Spinal cord (tissue), 10 donors: ENCODE measurements around the gene AGO4. TPM values are rescaled to one million over a fixed set of nuclear protein-coding genes. Genes with fewer than 3 reads are reported as not detected.
"Not testable (repeated sequence)": the region's sequence is repeated elsewhere in the genome, so short reads cannot be mapped to it uniquely, and the experiment has no call there.

Experiments used
- DNase-seq, 6 donors: peaks; one replicate each; pipeline versions ENCODE4 v3.0.0 to v3.0.0-alpha.2; 2013 to 2015; ENCODE audit warnings: low spot score in 6 of 6, low read depth in 4 of 6
- H3K27ac ChIP-seq: one replicate; pipeline ENCODE4 v1.5.1; 2013; ENCODE audit warnings: low read depth, low read length, control low read depth
- H3K27me3 ChIP-seq: one replicate; pipeline ENCODE4 v1.6.1; 2013; ENCODE audit warnings: low read length; ENCODE audit not compliant: control insufficient read depth, insufficient read depth
- H3K36me3 ChIP-seq: one replicate; pipeline ENCODE4 v1.6.1; 2013; ENCODE audit warnings: low read length; ENCODE audit not compliant: control insufficient read depth, insufficient read depth
- H3K4me1 ChIP-seq: one replicate; pipeline ENCODE4 v1.6.1; 2013; ENCODE audit warnings: low read length; ENCODE audit not compliant: control insufficient read depth, insufficient read depth
- H3K4me3 ChIP-seq: one replicate; pipeline ENCODE4 v1.5.1; 2013; ENCODE audit warnings: low read depth, low read length, control low read depth
- H3K9me3 ChIP-seq: one replicate; pipeline ENCODE4 v1.6.1; 2013; ENCODE audit warnings: low read length; ENCODE audit not compliant: control insufficient read depth, insufficient read depth
- WGBS: methylation state at CpG from one replicate; pipeline ENCODE4 v1.1.5; 2013; ENCODE audit warnings: missing lambda C conversion rate; ENCODE audit not compliant: insufficient coverage; 5-methylcytosine and 5-hydroxymethylcytosine counted together
- polyA plus RNA-seq, 2 donors: library from polyadenylated mRNA; unstranded; fragments of 120-200 nt; gene quantifications; one replicate each; pipeline ENCODE4 v1.2.1, GENCODE V29; 2013; ENCODE audit not compliant: insufficient read length in 2 of 2
- total RNA-seq, 2 donors: library from RNA; depleted of rRNA in 1 of 2; stranded (reverse); fragments of 120-200 nt in 1 of 2; fragments of >200 nt in 1 of 2; gene quantifications; one replicate each; pipeline versions ENCODE4 v1.2.3 to v1.2.4, GENCODE V29; 2013 to 2014
- donor health status: healthy.

Gene AGO4
- total and polyA plus RNA-seq, 4 donors = 18.7 to 27.0 (median 23.9) TPM

- Histone ChIP-seq H3K9me3 (no peaks in the 10 kb centered on the region), H3K4me3 (no peak overlapping the region), H3K36me3 (no peaks in the 10 kb centered on the region), H3K4me1 (no peaks in the 10 kb centered on the region), H3K27me3 (no peaks in the 10 kb centered on the region), H3K27ac (no peak overlapping the region)
- peak in 1 of 6 donors; percentile 20 for DNase-seq
- no CpG with 5 or more reads among the region's 2 CpGs for WGBS
Measured at GRCh38 chr1:35783055-35783583, 24.7 kb upstream of the AGO4 start.

- H3K9me3 ChIP-seq, H3K36me3 ChIP-seq, H3K4me1 ChIP-seq, H3K27ac ChIP-seq, H3K27me3 ChIP-seq, DNase-seq, H3K4me3 ChIP-seq: not testable (repeated sequence)
- WGBS = 85% methylated on average over 6 of the region's 8 CpGs
Measured at GRCh38 chr1:35784364-35784763, 23.5 kb upstream of the AGO4 start.

GRCh38 chr1:35788139-35788538 lies 19.7 kb upstream of the AGO4 start:
- H3K36me3 ChIP-seq = no peaks in the 10 kb centered on the region
- H3K27me3 ChIP-seq = no peaks in the 10 kb centered on the region
- no peak for DNase-seq
- WGBS = 100% methylated on average over 2 of the region's 3 CpGs
- no peaks in the 10 kb centered on the region for H3K4me1 ChIP-seq
- no peak overlapping the region for H3K27ac ChIP-seq
- no peak overlapping the region for H3K4me3 ChIP-seq
- H3K9me3 ChIP-seq = no peaks in the 10 kb centered on the region

- Histone ChIP-seq H3K4me3 (no peak overlapping the region), H3K27me3 (no peaks in the 10 kb centered on the region), H3K36me3 (no peaks in the 10 kb centered on the region), H3K9me3 (no peaks in the 10 kb centered on the region), H3K27ac (no peak overlapping the region), H3K4me1 (no peaks in the 10 kb centered on the region)
- DNase-seq = no peak
- no CpG with 5 or more reads among the region's 2 CpGs for WGBS
Measured at GRCh38 chr1:35790670-35791069, 17.1 kb upstream of the AGO4 start.

GRCh38 chr1:35795295-35795694 lies 12.5 kb upstream of the AGO4 start:
- 93% methylated on average over 2 of the region's 7 CpGs for WGBS
- DNase-seq = no peak
- Histone ChIP-seq H3K27ac (no peak overlapping the region), H3K4me1 (no peaks in the 10 kb centered on the region), H3K27me3 (no peaks in the 10 kb centered on the region), H3K4me3 (no peak overlapping the region), H3K9me3 (no peaks in the 10 kb centered on the region), H3K36me3 (no peaks in the 10 kb centered on the region)

GRCh38 chr1:35797380-35797779 lies 10.4 kb upstream of the AGO4 start:
- Histone ChIP-seq H3K27me3 (no peaks in the 10 kb centered on the region), H3K9me3 (no peaks in the 10 kb centered on the region), H3K27ac (no peak overlapping the region), H3K4me3 (no peak overlapping the region), H3K4me1 (no peaks in the 10 kb centered on the region), H3K36me3 (no peaks in the 10 kb centered on the region)
- no CpG with 5 or more reads among the region's 5 CpGs for WGBS
- no peak for DNase-seq

GRCh38 chr1:35798019-35798418 lies 9.8 kb upstream of the AGO4 start:
- no CpG with 5 or more reads among the region's 2 CpGs for WGBS
- H3K27me3 ChIP-seq, H3K4me3 ChIP-seq, H3K27ac ChIP-seq, H3K9me3 ChIP-seq, H3K36me3 ChIP-seq, H3K4me1 ChIP-seq, DNase-seq: not testable (repeated sequence)

- not testable (repeated sequence) for H3K27ac ChIP-seq, H3K4me1 ChIP-seq, H3K4me3 ChIP-seq, H3K9me3 ChIP-seq, H3K36me3 ChIP-seq, H3K27me3 ChIP-seq
- WGBS = 86% methylated on average over 5 of the region's 11 CpGs
- DNase-seq = peak in 1 of 6 donors; percentile 20
Measured at GRCh38 chr1:35800167-35800887, 7.5 kb upstream of the AGO4 start.

GRCh38 chr1:35808450-35809113 lies 766 bp downstream of the AGO4 start:
- Histone ChIP-seq H3K4me3 (peak overlapping the region; percentile 57), H3K9me3 (no peaks in the 10 kb centered on the region), H3K27ac (peak overlapping the region; percentile 61), H3K36me3 (no peaks in the 10 kb centered on the region), H3K4me1 (peaks cover 13% of the 10 kb centered on the region), H3K27me3 (no peaks in the 10 kb centered on the region)
- under 1% methylated on average over 49 of the region's 49 CpGs for WGBS
- DNase-seq = peak in 3 of 6 donors; percentile 7 to 54 (median 29)
